ENCODE results near the gene ISYNA1.

Gene ISYNA1

GRCh38 chr19:18424890-18425514, 12.9 kb downstream of the ISYNA1 start:
- H3K4me3 ChIP-seq (ENCODE audit: low read depth, low read length), result no peak overlapping the region
- no peak for DNase-seq (ENCODE audit: low read depth)

- no peak overlapping the region for H3K4me3 ChIP-seq (ENCODE audit: low read depth, low read length)
- no peak for DNase-seq (ENCODE audit: low read depth)
Observed at GRCh38 chr19:18424122-18424889, 13.6 kb downstream of the ISYNA1 start.

- no peak for DNase-seq (ENCODE audit: low read depth)
- H3K4me3 ChIP-seq (ENCODE audit: low read depth, low read length), result no peak overlapping the region
Observed at GRCh38 chr19:18423258-18424020, 14.5 kb downstream of the ISYNA1 start.

GRCh38 chr19:18422530-18423191, 15.3 kb downstream of the ISYNA1 start:
- H3K4me3 ChIP-seq (ENCODE audit: low read depth, low read length), result no peak overlapping the region
- DNase-seq (ENCODE audit: low read depth), result no peak

- peak overlapping the region; percentile 71 for H3K4me3 ChIP-seq (ENCODE audit: low read depth, low read length)
- no peak for DNase-seq (ENCODE audit: low read depth)
Observed at GRCh38 chr19:18421371-18421959, 16.5 kb downstream of the ISYNA1 start.

GRCh38 chr19:18420930-18421329, 17.0 kb downstream of the ISYNA1 start:
- DNase-seq (ENCODE audit: low read depth), result no peak
- peak overlapping the region; percentile 71 for H3K4me3 ChIP-seq (ENCODE audit: low read depth, low read length)

GRCh38 chr19:18419699-18420460, 18.1 kb downstream of the ISYNA1 start:
- H3K4me3 ChIP-seq (ENCODE audit: low read depth, low read length), result peak overlapping the region; percentile 71
- DNase-seq (ENCODE audit: low read depth), result no peak

- H3K4me3 ChIP-seq (ENCODE audit: low read depth, low read length), result peak within 1 kb of the TSS; percentile 71
- no peak for DNase-seq (ENCODE audit: low read depth)
Observed at GRCh38 chr19:18419195-18419698, 18.7 kb downstream of the ISYNA1 start, which contains the start of gene SSBP4. Gene SSBP4 (plus strand): TSS chr19:18419398. CDS start chr19:18419649, 251 bp downstream.

GRCh38 chr19:18418483-18419194, 19.3 kb downstream of the ISYNA1 start:
- peak overlapping the region; percentile 71 for H3K4me3 ChIP-seq (ENCODE audit: low read depth, low read length)
- no peak for DNase-seq (ENCODE audit: low read depth)

- DNase-seq (ENCODE audit: low read depth), result no peak
- peak overlapping the region; percentile 7 for H3K4me3 ChIP-seq (ENCODE audit: low read depth, low read length)
Observed at GRCh38 chr19:18418029-18418482, 19.9 kb downstream of the ISYNA1 start.

GRCh38 chr19:18417250-18418028, 20.5 kb downstream of the ISYNA1 start:
- H3K4me3 ChIP-seq (ENCODE audit: low read depth, low read length), result peak overlapping the region; percentile 40
- peak; percentile 59 for DNase-seq (ENCODE audit: low read depth)

- peak overlapping the region; percentile 40 for H3K4me3 ChIP-seq (ENCODE audit: low read depth, low read length)
- peak; percentile 43 for DNase-seq (ENCODE audit: low read depth)
Observed at GRCh38 chr19:18416778-18417249, 21.1 kb downstream of the ISYNA1 start.

- H3K4me3 ChIP-seq (ENCODE audit: low read depth, low read length), result peak overlapping the region; percentile 39
- peak; percentile 57 for DNase-seq (ENCODE audit: low read depth)
Observed at GRCh38 chr19:18415178-18415867, 22.6 kb downstream of the ISYNA1 start.

GRCh38 chr19:18414504-18415177, 23.3 kb downstream of the ISYNA1 start:
- no peak for DNase-seq (ENCODE audit: low read depth)
- H3K4me3 ChIP-seq (ENCODE audit: low read depth, low read length), result peak overlapping the region; percentile 39

- no peak overlapping the region for H3K4me3 ChIP-seq (ENCODE audit: low read depth, low read length)
- DNase-seq (ENCODE audit: low read depth), result no peak
Observed at GRCh38 chr19:18412610-18413239, 25.2 kb downstream of the ISYNA1 start.
